ENCODE data around the gene PIF1. TPM values are rescaled to one million over a fixed set of nuclear protein-coding genes. Genes with fewer than 3 reads are reported as not detected.

Gene PIF1
- total and polyA plus RNA-seq, 7 experiments from 2014 or later = 0.34 to 30.2 (median 1.0) TPM; not detected in 4

DNA sequence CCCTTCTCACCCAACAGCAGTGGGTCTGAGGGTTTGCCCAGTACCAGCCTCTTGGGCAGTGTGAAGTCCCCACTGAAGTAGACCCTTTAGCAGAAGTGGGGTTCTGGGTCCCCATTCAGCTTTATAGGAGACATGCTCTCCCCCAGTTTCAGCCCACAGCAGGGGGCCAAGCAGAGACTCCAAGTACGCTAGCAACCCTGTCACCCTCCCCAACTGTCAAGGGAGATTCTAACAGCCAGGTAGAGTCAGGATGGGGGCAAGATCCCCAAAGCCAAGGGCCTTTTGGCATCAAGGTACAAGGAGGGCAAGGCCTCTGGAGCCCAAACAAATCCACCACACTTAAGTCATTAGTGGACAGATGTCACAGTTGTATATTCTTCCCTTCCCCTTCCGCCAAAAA is 51.8 kb downstream of the PIF1 start:
- H3K27ac ChIP-seq (ENCODE audit: low read depth, low read length) = no peak overlapping the region
- H3K4me3 Mint-ChIP-seq = peak overlapping the region; percentile 30 to 83 (median 51)
- H3K36me3 ChIP-seq (ENCODE audit: control insufficient read depth in 2 of 3, insufficient read depth in 3 of 3, low read length in 3 of 3) = no peaks in the 10 kb centered on the region
- H3K27ac Mint-ChIP-seq = no peak overlapping the region
- ChIA-PET POLR2A (interaction anchor here (0.6 kb wide), 1 partner anchor 64 kb away, joined by 3 read pairs; no protein-coding TSS in a partner anchor), CTCF (interaction anchor here (0.5 kb wide), 1 partner anchor 8 kb away, joined by 3 read pairs; no protein-coding TSS in a partner anchor)
- DNase-seq (no peak), ATAC-seq (no peak)
- no peaks in the 10 kb centered on the region for H3K9me3 ChIP-seq (ENCODE audit: control insufficient read depth in 2 of 3, low read length in 3 of 3)
- intact Hi-C loops (cut with micrococcal nuclease) = no loop called here
- H3K4me3 ChIP-seq (ENCODE audit: low read length) = no peak overlapping the region
- peaks cover 0 to 2% (median 0%) of the 10 kb centered on the region in 11 donors for H3K9me3 Mint-ChIP-seq
- H3K4me1 Mint-ChIP-seq = peaks cover 0 to 6% (median 0%) of the 10 kb centered on the region in 7 donors
- peaks cover 0 to 3% of the 10 kb centered on the region in 2 donors for H3K4me1 ChIP-seq (ENCODE audit: control insufficient read depth in 2 of 2, insufficient read depth in 2 of 2, low read length in 2 of 2)
- H3K27me3 ChIP-seq (ENCODE audit: control insufficient read depth in 2 of 2, insufficient read depth in 2 of 2, low read length in 2 of 2) = peaks cover 0 to 12% of the 10 kb centered on the region in 2 donors
- H3K36me3 Mint-ChIP-seq = no peaks in the 10 kb centered on the region
- H3K27me3 Mint-ChIP-seq = peaks cover 29 to 64% (median 44%) of the 10 kb centered on the region in 5 donors

DNA sequence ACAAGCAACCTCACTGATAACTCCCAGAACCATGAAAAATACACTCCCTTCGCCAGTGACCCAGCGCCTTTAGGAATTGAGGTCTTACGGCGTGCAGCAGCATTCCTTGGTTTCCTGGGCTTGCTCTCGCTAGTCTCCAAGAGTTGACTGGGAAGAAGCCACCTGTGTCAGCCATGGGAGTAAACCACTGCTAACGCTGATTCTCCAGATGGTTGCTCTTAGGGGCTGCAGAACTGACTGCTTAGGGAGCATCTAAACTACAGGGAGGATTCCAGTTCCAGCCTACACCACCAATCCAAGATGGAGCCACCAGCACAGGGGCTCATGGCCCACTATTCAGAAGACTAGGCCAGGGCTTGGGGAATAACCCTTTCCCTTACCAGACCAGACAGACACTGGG is 52.5 kb downstream of the PIF1 start:
- intact Hi-C loops (cut with micrococcal nuclease) = no loop called here
- no peaks in the 10 kb centered on the region for H3K36me3 ChIP-seq (ENCODE audit: control insufficient read depth in 2 of 3, insufficient read depth in 3 of 3, low read length in 3 of 3)
- ATAC-seq = no peak
- H3K27ac ChIP-seq (ENCODE audit: low read depth, low read length) = no peak overlapping the region
- H3K4me3 ChIP-seq (ENCODE audit: low read length) = no peak overlapping the region
- Mint-ChIP-seq H3K4me1 (peaks cover 0 to 6% (median 2%) of the 10 kb centered on the region in 7 donors), H3K27me3 (peaks cover 29 to 57% (median 43%) of the 10 kb centered on the region in 5 donors), H3K27ac (no peak overlapping the region), H3K4me3 (peak overlapping the region in 3 of 10 donors; percentile 25 to 57 (median 42)), H3K9me3 (peaks cover 0 to 2% (median 0%) of the 10 kb centered on the region in 11 donors), H3K36me3 (no peaks in the 10 kb centered on the region)
- DNase-seq = no peak
- ChIA-PET POLR2A (no interaction called here), CTCF (no interaction called here)
- no peaks in the 10 kb centered on the region for H3K9me3 ChIP-seq (ENCODE audit: control insufficient read depth in 2 of 3, low read length in 3 of 3)
- H3K27me3 ChIP-seq (ENCODE audit: control insufficient read depth in 2 of 2, insufficient read depth in 2 of 2, low read length in 2 of 2) = peaks cover 0 to 12% of the 10 kb centered on the region in 2 donors
- H3K4me1 ChIP-seq (ENCODE audit: control insufficient read depth in 2 of 2, insufficient read depth in 2 of 2, low read length in 2 of 2) = peaks cover 0 to 3% of the 10 kb centered on the region in 2 donors

DNA sequence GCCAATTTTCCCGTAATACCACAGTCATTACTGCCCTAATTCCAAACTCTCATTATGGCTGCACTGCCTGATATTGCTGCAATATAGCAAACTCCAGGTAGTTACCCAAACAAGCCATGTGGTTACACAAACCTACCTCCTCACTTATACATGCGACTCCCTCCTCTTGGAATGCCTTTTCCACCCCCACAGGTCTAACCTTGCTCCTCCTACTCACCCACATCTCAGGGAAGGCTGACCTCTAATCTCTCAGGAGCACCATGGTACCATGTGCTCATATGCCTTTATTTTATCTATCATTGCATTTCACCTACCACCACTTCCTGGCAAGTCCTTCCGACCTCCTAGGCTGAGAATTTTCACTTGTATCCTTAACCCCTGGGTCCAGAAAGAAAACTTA is 53.0 kb downstream of the PIF1 start:
- H3K4me3 ChIP-seq (ENCODE audit: low read length) = no peak overlapping the region
- no peaks in the 10 kb centered on the region for H3K36me3 Mint-ChIP-seq
- CTCF ChIA-PET = no interaction called here
- no peak for ATAC-seq
- peaks cover 0 to 12% of the 10 kb centered on the region in 2 donors for H3K27me3 ChIP-seq (ENCODE audit: control insufficient read depth in 2 of 2, insufficient read depth in 2 of 2, low read length in 2 of 2)
- peaks cover 0 to 2% (median 0%) of the 10 kb centered on the region in 11 donors for H3K9me3 Mint-ChIP-seq
- peaks cover 0 to 6% (median 3%) of the 10 kb centered on the region in 7 donors for H3K4me1 Mint-ChIP-seq
- peaks cover 29 to 53% (median 39%) of the 10 kb centered on the region in 5 donors for H3K27me3 Mint-ChIP-seq
- no peak for DNase-seq
- peaks cover 0 to 3% of the 10 kb centered on the region in 2 donors for H3K4me1 ChIP-seq (ENCODE audit: control insufficient read depth in 2 of 2, insufficient read depth in 2 of 2, low read length in 2 of 2)
- H3K27ac Mint-ChIP-seq = no peak overlapping the region
- no peak overlapping the region for H3K4me3 Mint-ChIP-seq
- POLR2A ChIA-PET = no interaction called here
- intact Hi-C loops (cut with micrococcal nuclease) = no loop called here
- H3K36me3 ChIP-seq (ENCODE audit: control insufficient read depth in 2 of 3, insufficient read depth in 3 of 3, low read length in 3 of 3) = no peaks in the 10 kb centered on the region
- no peak overlapping the region for H3K27ac ChIP-seq (ENCODE audit: low read depth, low read length)
- no peaks in the 10 kb centered on the region for H3K9me3 ChIP-seq (ENCODE audit: control insufficient read depth in 2 of 3, low read length in 3 of 3)

DNA sequence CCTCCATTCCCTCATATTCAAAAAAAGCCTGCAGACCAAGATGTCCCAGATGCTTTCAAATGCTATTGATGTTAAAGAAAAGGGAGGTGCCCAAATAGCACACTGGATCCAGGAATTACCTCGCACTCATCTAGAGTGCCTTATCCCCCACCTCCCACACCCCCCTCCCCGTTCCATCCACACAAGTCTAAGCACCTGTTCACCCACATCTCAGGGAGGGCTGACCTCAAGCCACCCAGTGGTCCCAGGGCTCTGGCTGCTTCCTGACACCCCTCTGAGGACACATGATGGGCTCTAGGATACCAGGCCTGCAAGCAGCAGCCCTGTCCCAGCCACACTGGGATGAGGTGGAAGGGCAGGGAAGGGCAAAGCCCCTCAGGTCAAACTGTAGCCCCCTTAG is 54.8 kb downstream of the PIF1 start:
- H3K36me3 ChIP-seq (ENCODE audit: control insufficient read depth in 2 of 3, insufficient read depth in 3 of 3, low read length in 3 of 3) = no peaks in the 10 kb centered on the region
- DNase-seq = no peak
- ATAC-seq = no peak
- intact Hi-C loops (cut with micrococcal nuclease) = no loop called here
- peaks cover 0 to 12% of the 10 kb centered on the region in 2 donors for H3K27me3 ChIP-seq (ENCODE audit: control insufficient read depth in 2 of 2, insufficient read depth in 2 of 2, low read length in 2 of 2)
- H3K27me3 Mint-ChIP-seq = peaks cover 20 to 35% (median 23%) of the 10 kb centered on the region in 5 donors
- H3K4me3 ChIP-seq (ENCODE audit: low read length) = no peak overlapping the region
- H3K36me3 Mint-ChIP-seq = no peaks in the 10 kb centered on the region
- ChIA-PET POLR2A (no interaction called here), CTCF (interaction anchor here (0.6 kb wide), 3 partner anchors 21 to 92 kb away, joined by 4 to 7 read pairs (median 4); no protein-coding TSS in a partner anchor)
- H3K4me1 Mint-ChIP-seq = peaks cover 0 to 5% (median 2%) of the 10 kb centered on the region in 7 donors
- peaks cover 0 to 1% (median 0%) of the 10 kb centered on the region in 11 donors for H3K9me3 Mint-ChIP-seq
- H3K4me1 ChIP-seq (ENCODE audit: control insufficient read depth in 2 of 2, insufficient read depth in 2 of 2, low read length in 2 of 2) = no peaks in the 10 kb centered on the region
- no peak overlapping the region for H3K27ac Mint-ChIP-seq
- H3K4me3 Mint-ChIP-seq = no peak overlapping the region
- H3K9me3 ChIP-seq (ENCODE audit: control insufficient read depth in 2 of 3, low read length in 3 of 3) = no peaks in the 10 kb centered on the region
- H3K27ac ChIP-seq (ENCODE audit: low read depth, low read length) = no peak overlapping the region

DNA sequence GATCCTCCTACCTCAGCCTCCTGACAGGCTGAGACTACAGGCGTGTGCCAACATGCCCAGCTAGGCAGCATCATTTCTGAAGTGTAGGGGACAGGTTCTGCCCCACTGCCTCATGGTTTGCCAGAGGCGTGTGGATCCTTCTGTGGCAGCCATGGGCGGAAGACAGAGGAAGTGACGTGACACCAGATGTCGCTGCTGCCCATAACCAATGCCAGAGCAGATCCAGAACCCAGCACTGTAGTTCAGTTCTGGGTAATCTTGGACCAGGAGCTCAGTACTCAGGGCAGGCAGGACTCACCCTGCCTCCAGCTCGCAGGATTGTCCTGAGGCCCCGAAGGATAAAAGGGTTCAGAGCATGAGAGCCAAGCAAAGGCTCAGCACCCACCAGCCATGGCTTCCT is 58.2 kb downstream of the PIF1 start:
- no peaks in the 10 kb centered on the region for H3K27me3 ChIP-seq (ENCODE audit: control insufficient read depth in 2 of 2, insufficient read depth in 2 of 2, low read length in 2 of 2)
- Mint-ChIP-seq H3K27ac (no peak overlapping the region), H3K9me3 (no peaks in the 10 kb centered on the region), H3K4me1 (peaks cover 0 to 5% (median 0%) of the 10 kb centered on the region in 7 donors), H3K27me3 (peaks cover under 1 to 11% (median 2%) of the 10 kb centered on the region in 5 donors), H3K4me3 (no peak overlapping the region), H3K36me3 (no peaks in the 10 kb centered on the region)
- POLR2A ChIA-PET = no interaction called here
- no peaks in the 10 kb centered on the region for H3K4me1 ChIP-seq (ENCODE audit: control insufficient read depth in 2 of 2, insufficient read depth in 2 of 2, low read length in 2 of 2)
- no peak for ATAC-seq
- no peak overlapping the region for H3K4me3 ChIP-seq (ENCODE audit: low read length)
- no peaks in the 10 kb centered on the region for H3K36me3 ChIP-seq (ENCODE audit: control insufficient read depth in 2 of 3, insufficient read depth in 3 of 3, low read length in 3 of 3)
- no peaks in the 10 kb centered on the region for H3K9me3 ChIP-seq (ENCODE audit: control insufficient read depth in 2 of 3, low read length in 3 of 3)
- no peak for DNase-seq
- H3K27ac ChIP-seq (ENCODE audit: low read depth, low read length) = no peak overlapping the region
- intact Hi-C loops (cut with micrococcal nuclease) = loop anchor here in 1 of 2 donors (1.0 kb wide), 1 partner anchor 138 kb away; no protein-coding TSS in a partner anchor
- CTCF ChIA-PET = interaction anchor here (1.4 kb wide), 1 partner anchor 39 kb away, joined by 3 read pairs; no protein-coding TSS in a partner anchor

DNA sequence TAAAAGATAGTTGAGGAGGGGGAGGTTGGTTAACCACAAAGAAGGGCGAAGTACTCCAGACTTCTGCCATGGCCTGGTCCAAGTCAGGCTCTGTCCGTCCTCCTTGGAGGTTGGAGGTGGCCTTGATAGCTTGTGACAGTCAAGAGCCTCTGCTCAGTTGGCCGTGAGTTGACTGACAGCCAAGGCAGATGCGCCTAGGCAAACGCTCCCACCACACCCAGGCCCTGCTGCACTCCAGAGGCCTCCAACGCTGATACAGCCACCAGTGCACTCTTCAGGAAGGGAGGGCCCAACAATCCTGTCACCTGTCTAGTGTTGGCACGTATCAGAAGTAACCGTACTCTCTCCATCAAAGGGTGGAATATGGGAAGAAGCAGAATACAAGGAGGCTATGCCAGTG is 59.4 kb downstream of the PIF1 start:
- POLR2A ChIA-PET = no interaction called here

More for the DNA sequence above, 59.4 kb downstream of the PIF1 start:
- no peaks in the 10 kb centered on the region for H3K4me1 ChIP-seq (ENCODE audit: control insufficient read depth in 2 of 2, insufficient read depth in 2 of 2, low read length in 2 of 2)
- no peaks in the 10 kb centered on the region for H3K36me3 Mint-ChIP-seq
- H3K27ac Mint-ChIP-seq = no peak overlapping the region
- H3K27me3 ChIP-seq (ENCODE audit: control insufficient read depth in 2 of 2, insufficient read depth in 2 of 2, low read length in 2 of 2) = no peaks in the 10 kb centered on the region
- intact Hi-C loops (cut with micrococcal nuclease) = no loop called here
- H3K27ac ChIP-seq (ENCODE audit: low read depth, low read length) = no peak overlapping the region
- no peaks in the 10 kb centered on the region for H3K9me3 ChIP-seq (ENCODE audit: control insufficient read depth in 2 of 3, low read length in 3 of 3)
- ATAC-seq = no peak
- DNase-seq = no peak
- no peak overlapping the region for H3K4me3 ChIP-seq (ENCODE audit: low read length)
- H3K4me3 Mint-ChIP-seq = no peak overlapping the region
- CTCF ChIA-PET = interaction anchor here (0.6 kb wide), 1 partner anchor 8 kb away, joined by 3 read pairs; no protein-coding TSS in a partner anchor
- peaks cover 0 to 7% (median 0%) of the 10 kb centered on the region in 5 donors for H3K27me3 Mint-ChIP-seq
- H3K9me3 Mint-ChIP-seq = no peaks in the 10 kb centered on the region
- H3K36me3 ChIP-seq (ENCODE audit: control insufficient read depth in 2 of 3, insufficient read depth in 3 of 3, low read length in 3 of 3) = no peaks in the 10 kb centered on the region
- peaks cover 0 to 5% (median 0%) of the 10 kb centered on the region in 7 donors for H3K4me1 Mint-ChIP-seq

Data from naive thymus-derived CD4-positive, alpha-beta T cell (primary cell).